H1 (cell line): ENCODE data around the gene RICTOR. TPM values are rescaled to one million over a fixed set of nuclear protein-coding genes. Genes with fewer than 3 reads are reported as not detected.
A peak's percentile ranks its signal among the peaks of the same experiment; 100 is the strongest.

ENCODE experiments used
- CTCF ChIA-PET: fragments of 300-600 bp; sonication (Branson Sonifier 250); formaldehyde crosslinking; loops from one replicate; lab custom pipeline; 2021; ENCODE audit not compliant: partially characterized antibody; lab: Charles Lee
- POLR2A ChIA-PET: fragments of 300-600 bp; sonication (Branson Sonifier 250); formaldehyde crosslinking; loops from one replicate; lab custom pipeline; 2021; ENCODE audit warnings: inconsistent platforms; ENCODE audit not compliant: partially characterized antibody; lab: Charles Lee
- DNase-seq, 2 experiments: peaks; one replicate each; pipeline versions ENCODE4 v3.0.0 to v3.0.0-alpha.2; 2010 to 2022; ENCODE audit warnings: low spot score in 2 of 2, low read depth in 1 of 2, mixed read lengths in 1 of 2
- FAIRE-seq: peaks from 2 replicates; lab custom pipeline; 2011; peaks lifted over from hg19 to GRCh38; lab: Jason Lieb, UNC
- H2AFZ ChIP-seq: 2 replicates; pipeline ENCODE4 v1.8.1; 2012; ENCODE audit warnings: low read length, inconsistent platforms
- H2AK5ac ChIP-seq: 2 replicates; pipeline ENCODE4 v1.6.1; 2013; ENCODE audit warnings: low read depth, low read length
- H2BK120ac ChIP-seq: replicated peaks from 2 replicates; pipeline ENCODE3; 2013; ENCODE audit warnings: low read depth, low read length, inconsistent platforms
- H2BK12ac ChIP-seq: 2 replicates; pipeline ENCODE4 v1.6.1; 2013; ENCODE audit warnings: low read depth, low read length
- H2BK15ac ChIP-seq: 2 replicates; pipeline ENCODE4 v1.6.1; 2013; ENCODE audit warnings: low read length
- H2BK20ac ChIP-seq: 2 replicates; pipeline ENCODE4 v1.6.1; 2013; ENCODE audit warnings: low read length
- H2BK5ac ChIP-seq: 2 replicates; pipeline ENCODE4 v1.6.1; 2013; ENCODE audit warnings: low read depth, low read length
- H3K14ac ChIP-seq: 2 replicates; pipeline ENCODE4 v1.6.1; 2013; ENCODE audit warnings: inconsistent platforms; ENCODE audit not compliant: insufficient read length
- H3K18ac ChIP-seq: 2 replicates; pipeline ENCODE4 v1.6.1; 2013; ENCODE audit warnings: low read length; ENCODE audit errors: extremely low read depth
- H3K23ac ChIP-seq: 2 replicates; pipeline ENCODE4 v1.6.1; 2013; ENCODE audit warnings: inconsistent platforms; ENCODE audit not compliant: insufficient read length
- H3K23me2 ChIP-seq: 2 replicates; pipeline ENCODE4 v1.6.1; 2013; ENCODE audit warnings: low read depth, low read length
- H3K27ac ChIP-seq: 2 replicates; pipeline ENCODE4 v1.6.1; 2011; ENCODE audit warnings: low read depth, low read length, inconsistent platforms
- H3K27me3 ChIP-seq, 4 experiments: replicated peaks in 1 of 4; 1 replicate in 1 of 4; 2 replicates in 3 of 4; pipeline versions ENCODE4 v1.6.1 to v1.8.1; 2011 to 2013; ENCODE audit warnings: low read length in 3 of 4, mild to moderate bottlenecking in 3 of 4, inconsistent platforms in 2 of 4, mixed read lengths in 2 of 4, moderate library complexity in 1 of 4; ENCODE audit not compliant: control insufficient read depth in 3 of 4, insufficient read depth in 3 of 4; ENCODE audit errors: extremely low read depth in 1 of 4
- H3K36me3 ChIP-seq, 4 experiments: 2 replicates each; pipeline versions ENCODE4 v1.6.1 to v1.8.1; 2011 to 2013; ENCODE audit warnings: mild to moderate bottlenecking in 4 of 4, low read length in 3 of 4, moderate library complexity in 2 of 4, control low read depth in 1 of 4, inconsistent platforms in 1 of 4; ENCODE audit not compliant: insufficient read depth in 4 of 4, control insufficient read depth in 2 of 4
- H3K4ac ChIP-seq: replicated peaks from 2 replicates; pipeline ENCODE3; 2013; ENCODE audit warnings: low read length, low read depth, mixed read lengths, inconsistent platforms; ENCODE audit not compliant: insufficient read length
- H3K4me1 ChIP-seq, 4 experiments: replicated peaks in 1 of 4; 1 replicate in 1 of 4; 2 replicates in 3 of 4; pipeline versions ENCODE4 v1.6.1 to v1.8.1; 2011 to 2013; ENCODE audit warnings: low read length in 3 of 4, inconsistent platforms in 2 of 4, mixed read lengths in 1 of 4; ENCODE audit not compliant: insufficient read depth in 4 of 4, control insufficient read depth in 3 of 4
- H3K4me2 ChIP-seq, 2 experiments: 2 replicates each; pipeline versions ENCODE4 v1.6.1 to v1.8.1; 2011 to 2013; ENCODE audit warnings: low read depth in 2 of 2, low read length in 2 of 2, control low read depth in 1 of 2, inconsistent platforms in 1 of 2, mild to moderate bottlenecking in 1 of 2; ENCODE audit not compliant: insufficient read depth in 1 of 2
- H3K4me3 ChIP-seq, 4 experiments: fragments of 200-600, 300-600 bp in 1 of 4; sonication (generic), shearing (Covaris generic), sonication (Bioruptor Twin) in 1 of 4; 2 replicates each; pipeline versions ENCODE4 v1.5.1 to v1.8.1; 2011 to 2016; ENCODE audit warnings: low read length in 4 of 4, low read depth in 3 of 4, control low read depth in 2 of 4, inconsistent platforms in 2 of 4, mild to moderate bottlenecking in 2 of 4, mixed read lengths in 1 of 4, moderate library complexity in 1 of 4; ENCODE audit not compliant: insufficient read depth in 2 of 4; ENCODE audit errors: extremely low read depth in 1 of 4
- H3K56ac ChIP-seq: replicated peaks from 2 replicates; pipeline ENCODE3; 2013; ENCODE audit warnings: low read depth, mild to moderate bottlenecking, mixed read lengths, low read length, inconsistent platforms; ENCODE audit not compliant: insufficient read length
- H3K79me1 ChIP-seq: 2 replicates; pipeline ENCODE4 v1.6.1; 2013; ENCODE audit warnings: low read depth, low read length, control low read depth
- H3K79me2 ChIP-seq, 2 experiments: 2 replicates each; pipeline versions ENCODE4 v1.6.1 to v1.8.1; 2012 to 2013; ENCODE audit warnings: low read length in 2 of 2, mild to moderate bottlenecking in 2 of 2, inconsistent platforms in 1 of 2; ENCODE audit not compliant: insufficient read depth in 2 of 2, control insufficient read depth in 1 of 2
- H3K9ac ChIP-seq, 4 experiments: replicated peaks in 1 of 4; 1 replicate in 1 of 4; 2 replicates in 3 of 4; pipeline versions ENCODE4 v1.6.1 to v1.8.1; 2011 to 2013; ENCODE audit warnings: low read depth in 3 of 4, low read length in 3 of 4, control low read depth in 2 of 4, mild to moderate bottlenecking in 2 of 4, moderate library complexity in 2 of 4, inconsistent platforms in 1 of 4; ENCODE audit errors: extremely low read depth in 1 of 4
- H3K9me3 ChIP-seq, 2 experiments: 2 replicates each; pipeline versions ENCODE4 v1.6.1 to v1.8.1; 2012 to 2013; ENCODE audit warnings: mild to moderate bottlenecking in 2 of 2, moderate library complexity in 2 of 2, control low read depth in 1 of 2, inconsistent platforms in 1 of 2, low read depth in 1 of 2, low read length in 1 of 2, mixed read lengths in 1 of 2; ENCODE audit not compliant: insufficient read depth in 2 of 2
- H4K20me1 ChIP-seq, 2 experiments: replicated peaks in 1 of 2; 2 replicates each; pipeline versions ENCODE3 to v1.8.1; 2011 to 2013; ENCODE audit warnings: inconsistent platforms in 2 of 2, low read length in 2 of 2, mild to moderate bottlenecking in 1 of 2; ENCODE audit not compliant: insufficient read depth in 2 of 2, control insufficient read depth in 1 of 2
- H4K5ac ChIP-seq: 2 replicates; pipeline ENCODE4 v1.6.1; 2013; ENCODE audit warnings: low read length, low read depth, mixed read lengths, inconsistent platforms; ENCODE audit not compliant: insufficient read length
- H4K8ac ChIP-seq: 2 replicates; pipeline ENCODE4 v1.8.0; 2013; ENCODE audit warnings: mild to moderate bottlenecking, moderate library complexity, low read length, inconsistent platforms; ENCODE audit not compliant: insufficient read depth; ENCODE audit errors: extremely low read depth
- H4K91ac ChIP-seq: replicated peaks from 2 replicates; pipeline ENCODE3; 2013; ENCODE audit warnings: low read length, mixed read lengths, inconsistent platforms; ENCODE audit not compliant: insufficient read length
- BCL11A ChIP-seq, 2 experiments: IDR thresholded peaks; one replicate each; pipeline ENCODE4 v1.6.1; 2011; ENCODE audit warnings: low read depth in 2 of 2, low read length in 2 of 2, mild to moderate bottlenecking in 2 of 2
- CEBPB ChIP-seq: IDR thresholded peaks from 2 replicates; pipeline ENCODE4 v1.6.1; 2012; ENCODE audit warnings: low read depth, low read length
- WGBS, 2 experiments: shearing (Covaris generic) in 1 of 2; methylation state at CpG; one replicate each; pipeline versions ENCODE4 v1.1.6 to v1.1.7; 2013 to 2015; ENCODE audit warnings: low lambda C conversion rate in 2 of 2, mixed read lengths in 2 of 2, inconsistent platforms in 1 of 2, low coverage in 1 of 2, missing lambda C conversion rate in 1 of 2; ENCODE audit not compliant: insufficient replicate concordance in 2 of 2, insufficient coverage in 1 of 2, insufficient read length in 1 of 2; ENCODE audit errors: extremely low coverage in 1 of 2, missing lambda C conversion rate in 1 of 2; 5-methylcytosine and 5-hydroxymethylcytosine counted together
- polyA plus RNA-seq, 7 experiments: library from polyadenylated mRNA; depleted of rRNA in 3 of 7; stranded (reverse) in 5 of 7; unstranded in 2 of 7; fragments of >200 nt in 5 of 7; fragments of 200-250 nt in 2 of 7; gene quantifications; 1 replicate in 5 of 7; 2 replicates in 1 of 7; 4 replicates in 1 of 7; pipeline versions ENCODE4 v1.2.1 to v1.2.3, GENCODE V29; 2011 to 2013; ENCODE audit warnings: missing spikeins in 2 of 7, mixed read lengths in 2 of 7
- total RNA-seq: library from RNA; stranded (reverse); fragmentation: NEBNext Ultra II Directional; extraction: Animal tissue kit (Norgen Biotek cat#: 25700); gene quantifications from 2 replicates; pipeline ENCODE4 v1.2.1, GENCODE V29; 2021

Gene RICTOR
- total and polyA plus RNA-seq, 2 of the 8 experiments (the other 6 are each of a cell fraction or from before 2014, with no cell fraction given): 4.3 to 26.6 TPM

GRCh38 chr5:39020458-39020857 lies 53.7 kb downstream of the RICTOR start:
- Histone ChIP-seq H3K36me3 (peaks cover 0 to 5% (median 0%) of the 10 kb centered on the region in 4 experiments; a peak in 2 of 8 replicates), H4K8ac (no peak overlapping the region)
- CTCF ChIA-PET: no interaction called here

More at GRCh38 chr5:39020458-39020857, 53.7 kb downstream of the RICTOR start:
- Histone ChIP-seq H4K5ac (no peak overlapping the region), H2BK120ac (no peak overlapping the region), H4K91ac (no peak overlapping the region), H3K79me1 (peaks cover 3% of the 10 kb centered on the region; the same call in 1 of the 2 replicates), H3K27me3 (no peaks in the 10 kb centered on the region), H3K14ac (no peak overlapping the region), H3K23me2 (no peaks in the 10 kb centered on the region), H2BK5ac (no peak overlapping the region), H3K23ac (no peak overlapping the region), H2BK20ac (no peak overlapping the region), H3K4me3 (no peak overlapping the region), H2BK15ac (no peak overlapping the region), H3K27ac (no peak overlapping the region), H3K79me2 (peaks cover 0 to 35% of the 10 kb centered on the region in 2 experiments; a peak in 2 of 4 replicates), H3K9me3 (no peaks in the 10 kb centered on the region), H3K4me1 (peaks cover 5 to 14% (median 12%) of the 10 kb centered on the region in 4 experiments; a peak in 6 of 7 replicates), H3K56ac (no peak overlapping the region), H2BK12ac (no peak overlapping the region), H4K20me1 (no peaks in the 10 kb centered on the region), H3K4ac (no peak overlapping the region), H2AFZ (no peak overlapping the region), H3K9ac (no peak overlapping the region), H2AK5ac (no peak overlapping the region), H3K4me2 (no peak overlapping the region; a peak in 1 of 4 replicates), H3K18ac (no peak overlapping the region)
- POLR2A ChIA-PET: no interaction called here
- TF ChIP-seq CEBPB: 0 out of 2 replicates have a peak, but pooled peaks have one; percentile 10
- no peak for TF ChIP-seq BCL11A (IDR thresholded peaks at IDR 0.05; ENCODE audit: low read depth in 2 of 2, low read length in 2 of 2)
- DNase-seq (no peak), FAIRE-seq (no peak)
- WGBS, 2 experiments: 94% methylated on average over 3 of the region's 3 CpGs; no CpG with 5 or more reads in 1 of the 2 experiments
